KMS-11 (cell line): ENCODE data around the gene RAPGEF6.

Source experiments
- H2AFZ ChIP-seq: fragments of 200-600 bp; sonication (generic); 2 replicates; pipeline ENCODE4 v1.6.1; 2016; ENCODE audit warnings: antibody characterized with exemption, mixed run types, low read depth
- H3K27ac ChIP-seq: fragments of 200-600 bp; sonication (generic); 2 replicates; pipeline ENCODE4 v1.6.1; 2016; ENCODE audit warnings: mild to moderate bottlenecking, mixed run types
- H3K27me3 ChIP-seq: fragments of 200-600 bp; sonication (generic); 2 replicates; pipeline ENCODE4 v1.6.1; 2017; ENCODE audit warnings: mild to moderate bottlenecking, low read depth, mixed run types, moderate library complexity; ENCODE audit not compliant: insufficient read depth
- H3K36me3 ChIP-seq: fragments of 200-600 bp; sonication (generic); 2 replicates; pipeline ENCODE4 v1.6.1; 2017; ENCODE audit warnings: mild to moderate bottlenecking, mixed run types; ENCODE audit not compliant: insufficient read depth
- H3K4me1 ChIP-seq: fragments of 200-600 bp; sonication (generic); 2 replicates; pipeline ENCODE4 v1.6.1; 2016; ENCODE audit warnings: mild to moderate bottlenecking, low read depth, mixed run types; ENCODE audit not compliant: poor library complexity, severe bottlenecking
- H3K4me2 ChIP-seq: fragments of 200-600 bp; sonication (generic); 2 replicates; pipeline ENCODE4 v1.7.0; 2016; ENCODE audit warnings: mild to moderate bottlenecking, mixed run types
- H3K4me3 ChIP-seq: fragments of 200-600 bp; sonication (generic); IDR thresholded peaks from 2 replicates; pipeline ENCODE4 v1.6.1; 2017; ENCODE audit warnings: low read depth, low read length, mixed read lengths; ENCODE audit not compliant: insufficient read depth
- H3K79me2 ChIP-seq: fragments of 200-600 bp; sonication (generic); 2 replicates; pipeline ENCODE4 v1.6.1; 2016; ENCODE audit warnings: low read depth, mixed run types; ENCODE audit not compliant: insufficient read depth
- H3K9ac ChIP-seq: fragments of 200-600 bp; sonication (generic); 2 replicates; pipeline ENCODE4 v1.6.1; 2016; ENCODE audit warnings: mild to moderate bottlenecking, mixed run types
- H4K20me1 ChIP-seq: fragments of 200-600 bp; sonication (generic); 2 replicates; pipeline ENCODE4 v1.6.1; 2016; ENCODE audit warnings: mild to moderate bottlenecking, mixed run types; ENCODE audit not compliant: insufficient read depth
- CTCF ChIP-seq: fragments of 200-600 bp; sonication (generic); conservative IDR thresholded peaks from 2 replicates; pipeline ENCODE4 v1.6.1; 2017; ENCODE audit warnings: low read depth, mild to moderate bottlenecking, antibody characterized with exemption, low read length, moderate library complexity, mixed read lengths

Gene RAPGEF6

GRCh38 chr5:131528682-131529081, 106.3 kb downstream of the RAPGEF6 start:
- H3K27me3 ChIP-seq, result no peaks in the 10 kb centered on the region
- H3K36me3 ChIP-seq, result no peaks in the 10 kb centered on the region
- H4K20me1 ChIP-seq, result no peaks in the 10 kb centered on the region
- no peak overlapping the region for H3K27ac ChIP-seq
- no peak for TF ChIP-seq CTCF
- H2AFZ ChIP-seq, result no peak overlapping the region
- no peaks in the 10 kb centered on the region for H3K79me2 ChIP-seq
- no peak overlapping the region for H3K4me3 ChIP-seq
- peaks cover 8% of the 10 kb centered on the region for H3K4me1 ChIP-seq
- no peak overlapping the region for H3K4me2 ChIP-seq
- H3K9ac ChIP-seq, result no peak overlapping the region

- no peak for TF ChIP-seq CTCF
- Histone ChIP-seq H4K20me1 (no peaks in the 10 kb centered on the region), H2AFZ (no peak overlapping the region), H3K4me3 (no peak overlapping the region), H3K9ac (no peak overlapping the region), H3K4me2 (no peak overlapping the region), H3K79me2 (no peaks in the 10 kb centered on the region), H3K27me3 (no peaks in the 10 kb centered on the region), H3K36me3 (no peaks in the 10 kb centered on the region), H3K27ac (no peak overlapping the region), H3K4me1 (peaks cover 14% of the 10 kb centered on the region)
Observed at GRCh38 chr5:131525805-131526204, 109.2 kb downstream of the RAPGEF6 start.

GRCh38 chr5:131524431-131524830, 110.6 kb downstream of the RAPGEF6 start:
- Histone ChIP-seq H3K36me3 (no peaks in the 10 kb centered on the region), H3K4me2 (no peak overlapping the region), H3K4me1 (peaks cover 14% of the 10 kb centered on the region), H3K9ac (no peak overlapping the region), H3K79me2 (no peaks in the 10 kb centered on the region), H2AFZ (no peak overlapping the region), H3K27me3 (no peaks in the 10 kb centered on the region), H3K4me3 (no peak overlapping the region), H4K20me1 (no peaks in the 10 kb centered on the region), H3K27ac (no peak overlapping the region)
- TF ChIP-seq CTCF, result no peak

- no peak overlapping the region for H3K9ac ChIP-seq
- no peaks in the 10 kb centered on the region for H3K79me2 ChIP-seq
- no peaks in the 10 kb centered on the region for H3K36me3 ChIP-seq
- no peak overlapping the region for H3K4me3 ChIP-seq
- H3K27ac ChIP-seq, result no peak overlapping the region
- H2AFZ ChIP-seq, result no peak overlapping the region
- H4K20me1 ChIP-seq, result no peaks in the 10 kb centered on the region
- H3K4me1 ChIP-seq, result peaks cover 9% of the 10 kb centered on the region
- no peak for TF ChIP-seq CTCF
- H3K27me3 ChIP-seq, result no peaks in the 10 kb centered on the region
- H3K4me2 ChIP-seq, result no peak overlapping the region
Observed at GRCh38 chr5:131523500-131524185, 111.4 kb downstream of the RAPGEF6 start.
